GM18502 (cell line): Measurements from ENCODE around the gene TULP4.
"Not testable (repeated sequence)": the region's sequence is repeated elsewhere in the genome, so short reads cannot be mapped to it uniquely, and the experiment has no call there.

ENCODE experiments used
- ATAC-seq: cut with Tn5 transposase; IDR thresholded peaks from one replicate; pipeline ENCODE4 v1.9.1; 2021; ENCODE audit warnings: mild to moderate bottlenecking; ENCODE audit not compliant: unreplicated experiment, poor library complexity

TULP4 gene

DNA sequence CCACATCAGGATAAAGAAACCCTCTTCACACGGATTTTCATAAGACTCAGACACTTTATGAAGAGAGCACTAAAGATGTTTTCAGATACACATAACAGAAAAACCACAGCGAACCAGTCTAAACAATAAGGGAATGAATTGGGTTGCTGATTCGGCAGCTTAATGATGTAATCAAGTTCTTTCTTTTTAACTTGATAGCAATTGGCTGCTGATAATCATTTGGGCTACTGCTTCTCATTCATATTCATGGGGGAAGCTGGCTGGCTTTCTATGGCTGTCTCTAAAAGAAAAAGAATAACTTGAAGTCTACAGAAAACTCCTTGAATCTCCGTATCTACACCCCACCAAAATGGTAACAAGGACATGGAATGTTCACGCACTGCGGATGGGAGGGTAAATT lies 227.6 kb downstream of the TULP4 start:
- ATAC-seq, result no peak

DNA sequence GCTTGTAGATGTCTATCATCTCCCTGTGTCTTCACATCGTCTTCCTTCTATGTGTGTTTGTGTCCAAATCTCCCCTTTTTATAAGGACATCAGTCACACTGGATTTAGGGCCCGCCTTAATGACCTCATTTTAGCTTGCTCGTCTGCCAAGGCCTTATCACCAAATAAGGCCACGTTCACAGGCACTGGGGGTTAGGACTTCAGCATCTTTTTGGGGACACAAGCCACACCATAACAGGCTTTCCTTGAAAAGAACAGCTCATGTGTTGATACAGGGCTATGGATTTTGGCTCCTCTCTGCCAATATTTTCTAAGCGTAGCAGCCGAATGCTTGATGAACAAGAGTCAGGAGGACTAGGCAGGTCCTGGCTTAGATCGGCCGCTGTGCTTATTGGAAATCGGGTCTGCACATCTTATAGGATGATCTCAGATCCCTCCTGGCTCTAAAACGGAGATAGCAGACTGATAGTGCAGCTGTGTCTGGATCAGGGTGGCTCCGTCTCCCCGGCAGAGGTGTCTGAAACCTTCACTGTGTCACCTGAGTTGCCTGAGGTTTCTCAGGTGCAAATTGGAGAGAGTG lies 231.4 kb downstream of the TULP4 start:
- ATAC-seq, result no peak

DNA sequence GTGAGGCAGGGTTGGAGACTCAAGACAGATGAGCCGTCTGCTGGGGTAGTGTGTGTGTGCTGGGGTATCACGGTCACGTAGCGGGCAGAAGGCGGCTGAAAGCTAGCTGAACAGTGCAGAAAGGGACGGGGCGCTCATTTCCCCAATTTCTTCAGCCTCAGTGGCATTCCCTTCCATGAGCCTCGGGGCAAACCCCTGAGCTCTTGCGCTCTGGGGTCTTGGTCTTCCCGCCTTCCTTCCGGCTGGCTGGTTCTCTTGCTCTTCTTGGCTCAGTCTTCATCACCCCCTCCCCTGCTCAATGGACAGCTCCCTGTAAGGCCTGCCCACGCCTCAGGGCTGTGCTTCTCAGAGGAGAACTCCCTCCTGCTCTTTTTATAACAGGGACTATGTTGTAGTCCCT lies 232.2 kb downstream of the TULP4 start:
- no peak for ATAC-seq

DNA sequence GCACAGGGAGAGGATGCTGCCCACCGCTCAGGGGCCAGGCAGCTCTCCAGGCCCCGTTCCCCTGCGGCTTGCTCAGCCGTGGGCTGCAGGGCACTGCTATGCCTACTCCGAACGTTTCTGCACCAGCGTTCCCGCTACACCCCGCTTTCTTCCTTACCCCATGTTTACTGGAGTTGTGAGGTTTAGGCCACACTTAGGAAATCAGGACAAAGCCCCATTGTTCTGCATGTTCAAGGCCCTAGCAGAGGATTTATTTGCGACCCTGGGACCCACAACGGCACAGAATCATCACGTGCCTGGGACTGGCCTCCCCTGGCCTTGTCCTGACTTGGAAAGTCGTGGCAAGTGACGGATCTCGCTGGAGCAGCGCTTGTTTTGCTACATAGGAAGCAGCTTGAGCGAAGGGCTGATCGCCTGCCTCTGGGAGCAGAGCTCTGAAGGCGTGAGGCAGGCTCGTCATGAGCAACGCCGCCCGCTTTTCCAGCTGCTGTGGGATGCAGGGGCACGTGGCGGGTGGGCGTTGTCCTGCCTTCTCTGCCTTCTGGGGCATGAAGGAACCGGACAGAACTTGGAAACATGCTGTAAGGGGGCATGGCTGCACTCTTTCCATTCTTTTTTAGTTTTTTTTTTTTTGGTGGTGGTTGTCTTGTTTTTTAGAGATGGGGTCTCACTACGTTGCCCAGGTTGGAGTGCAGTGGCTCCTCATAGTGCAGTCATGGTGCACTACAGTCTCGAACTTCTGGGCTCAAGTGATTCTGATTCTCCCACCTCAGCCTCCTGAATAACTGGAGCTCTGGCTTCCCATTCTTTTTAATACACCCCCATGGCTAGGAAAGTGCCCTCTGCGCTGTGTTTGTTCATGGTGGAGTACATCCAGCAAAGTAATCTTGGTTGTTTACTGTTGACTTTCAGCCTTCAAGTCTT lies 233.0 kb downstream of the TULP4 start:
- ATAC-seq, result no peak

DNA sequence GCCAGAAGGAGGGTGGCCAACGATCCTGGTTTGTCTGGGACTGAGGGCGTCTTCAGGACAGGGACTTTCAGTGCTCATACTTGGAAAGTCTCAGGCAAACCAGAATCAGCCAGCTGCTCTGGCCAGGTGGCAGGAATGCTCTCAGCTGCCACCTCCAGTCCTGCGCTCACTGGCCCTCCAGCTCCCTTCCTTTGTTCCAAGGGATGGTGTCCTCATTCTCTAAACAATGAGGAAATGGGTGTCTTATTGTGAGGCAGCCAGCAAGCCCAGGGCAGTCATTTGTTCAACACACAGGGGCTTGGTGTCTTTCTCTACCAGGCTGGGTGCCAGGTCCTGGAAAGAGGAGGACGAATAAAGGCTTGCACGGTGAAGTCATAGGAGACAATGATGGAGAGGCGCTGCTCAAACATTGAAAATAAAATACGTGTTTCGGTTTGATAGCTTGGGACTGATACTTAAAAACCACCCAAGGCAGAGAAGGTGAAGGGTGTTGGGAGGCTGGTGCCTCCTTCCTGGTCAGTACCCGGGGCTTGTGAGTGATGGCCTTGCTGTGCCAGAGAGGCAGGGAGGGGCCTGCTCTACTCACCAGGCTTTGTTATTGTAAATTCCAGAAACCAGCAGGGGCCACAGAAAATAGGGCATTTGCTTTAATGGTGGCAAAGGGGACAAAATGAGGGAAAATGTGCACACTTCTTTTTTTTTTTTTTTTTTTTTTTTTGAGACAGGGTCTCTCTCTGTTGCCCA lies 236.3 kb downstream of the TULP4 start:
- no peak for ATAC-seq

DNA sequence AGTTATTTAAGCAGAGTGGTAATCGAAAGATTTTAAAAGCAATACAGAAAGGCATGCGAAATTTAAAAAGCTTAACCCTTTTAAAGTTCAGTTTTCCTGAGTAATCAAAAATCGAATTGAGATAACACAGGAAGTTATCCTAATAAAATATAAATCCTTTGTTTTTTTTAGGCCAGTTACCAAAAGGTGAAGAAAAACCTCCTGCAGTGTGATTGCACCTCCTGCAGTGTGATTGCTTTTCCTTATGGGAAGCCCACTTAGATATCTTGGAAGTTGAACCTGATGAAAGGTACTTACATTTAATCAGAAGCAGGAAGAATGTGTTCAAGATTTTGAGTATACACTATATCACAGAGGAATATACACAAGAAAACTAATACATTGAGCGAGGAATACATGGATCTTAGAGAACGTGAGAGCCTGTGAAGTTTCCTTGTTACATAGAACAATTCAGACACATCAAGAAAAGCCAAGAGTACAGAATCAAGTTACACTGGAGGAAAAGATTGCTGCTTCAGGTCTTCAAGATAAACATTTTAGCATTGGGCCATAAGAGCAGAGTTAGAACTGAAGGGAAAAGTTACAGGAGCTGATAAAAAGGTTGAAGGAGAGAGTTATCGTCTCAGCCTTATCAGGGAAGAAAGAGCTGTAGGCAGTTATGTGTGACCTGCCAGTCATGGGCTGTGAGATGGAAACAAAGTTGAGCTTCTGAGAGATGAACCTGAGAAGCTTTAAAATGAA lies 240.0 kb downstream of the TULP4 start:
- no peak for ATAC-seq

DNA sequence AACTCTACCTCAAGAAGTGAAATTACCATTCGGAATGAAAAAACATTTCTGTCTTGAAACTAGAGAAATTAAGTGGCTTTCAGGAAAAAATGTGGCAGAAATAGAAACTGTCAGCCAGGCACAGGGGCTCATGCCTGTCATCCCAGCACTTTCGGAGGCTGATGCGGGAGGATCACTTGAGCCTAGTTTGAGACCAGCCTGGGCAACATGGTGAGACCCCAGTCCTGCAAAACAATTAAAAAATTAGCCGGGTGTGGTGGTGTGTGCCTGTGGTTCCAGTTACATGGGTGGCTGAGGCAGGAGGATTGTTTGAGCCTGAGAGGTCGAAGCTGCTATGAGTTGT lies 240.5 kb downstream of the TULP4 start:
- ATAC-seq, result no peak

DNA sequence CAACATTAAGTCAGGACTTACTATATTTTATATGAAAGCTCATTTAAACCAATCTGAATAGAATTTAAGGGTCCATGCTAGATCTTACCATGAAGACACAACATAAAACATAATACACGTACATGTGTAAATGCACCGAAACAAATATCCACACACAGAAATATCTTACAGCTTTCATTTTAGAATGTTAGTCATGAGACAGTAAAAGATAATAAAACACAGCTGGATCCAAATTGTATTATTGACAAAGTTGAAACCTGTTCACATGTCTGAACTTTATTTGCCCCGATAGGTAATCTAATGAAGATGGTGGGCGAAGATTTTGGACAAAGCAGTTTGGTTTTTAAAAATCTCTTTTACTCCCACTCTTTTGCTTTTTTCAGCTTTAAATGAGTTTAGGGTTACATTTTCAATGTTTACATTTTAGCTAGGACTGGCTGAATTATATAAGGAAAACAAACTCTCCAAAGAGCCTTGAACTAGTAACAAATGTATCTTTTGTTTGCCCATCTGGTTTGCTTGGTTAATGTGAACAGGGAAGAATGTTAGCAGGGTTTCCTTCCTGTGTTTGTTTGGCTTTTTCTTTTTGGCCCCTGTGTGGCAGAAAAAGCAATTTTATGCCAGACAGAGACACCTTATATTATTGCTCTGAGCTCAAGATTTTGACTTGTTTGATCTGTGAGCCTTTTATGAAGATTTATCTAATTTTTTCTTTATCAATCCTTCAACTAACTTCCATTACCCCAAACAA lies 242.5 kb downstream of the TULP4 start:
- no peak for ATAC-seq

DNA sequence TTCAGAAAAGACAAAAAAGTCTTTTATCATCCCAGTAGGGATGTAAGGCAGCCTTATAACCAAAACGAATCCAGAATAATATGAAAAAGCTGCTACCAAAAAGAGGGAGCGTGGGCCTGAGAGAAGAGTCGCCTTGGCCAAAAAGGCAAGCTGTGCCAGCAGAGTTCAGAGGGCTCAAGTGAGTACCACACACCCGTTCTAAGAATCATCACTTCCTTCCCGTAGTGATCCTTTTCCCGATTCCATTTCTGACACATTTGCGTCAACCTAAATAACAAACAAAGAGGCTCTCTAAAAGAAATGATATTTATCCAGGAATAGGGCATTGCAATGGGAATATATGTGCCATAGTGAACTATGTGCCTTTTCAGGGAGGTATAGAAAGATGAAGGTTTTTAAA lies 243.8 kb downstream of the TULP4 start:
- no peak for ATAC-seq

DNA sequence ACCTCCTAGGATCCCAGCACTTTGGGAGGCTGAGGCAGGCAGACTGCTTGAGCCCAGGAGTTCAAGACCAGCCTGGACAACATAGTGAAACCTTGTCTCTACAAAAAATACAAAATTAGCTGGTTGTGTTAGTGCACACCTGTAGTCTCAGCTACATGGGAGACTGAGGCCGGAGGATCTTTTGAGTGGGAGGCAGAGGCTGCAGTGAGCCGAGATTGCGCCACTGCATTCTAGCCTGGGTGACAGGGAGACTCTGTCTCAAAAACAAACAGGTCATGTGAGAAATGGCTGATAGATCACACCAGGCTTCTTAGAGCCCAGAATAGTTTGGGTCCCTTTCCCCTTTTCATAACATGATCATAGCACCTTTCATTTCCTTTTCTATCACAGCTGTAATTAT lies 244.8 kb downstream of the TULP4 start:
- ATAC-seq, result not testable (repeated sequence)

DNA sequence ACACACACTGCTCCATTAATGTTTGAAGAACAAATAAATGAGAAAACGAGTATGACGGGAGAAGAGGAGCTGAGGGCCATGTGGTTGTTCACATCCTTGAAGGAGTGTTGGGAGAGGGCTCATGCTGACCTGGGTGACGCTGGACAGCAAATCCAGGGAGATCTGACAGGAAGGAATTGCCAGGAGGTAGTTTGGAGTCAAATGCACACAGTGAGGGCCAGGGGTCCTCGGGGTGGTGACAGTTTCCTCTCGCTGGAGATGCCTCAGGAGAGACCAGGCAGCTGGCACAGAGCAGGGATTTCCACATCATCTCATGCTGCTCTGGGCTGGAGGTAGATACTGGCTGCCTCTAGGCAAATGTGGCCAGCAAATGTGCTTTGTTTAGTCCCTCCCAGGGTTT lies 245.7 kb downstream of the TULP4 start:
- ATAC-seq, result no peak

DNA sequence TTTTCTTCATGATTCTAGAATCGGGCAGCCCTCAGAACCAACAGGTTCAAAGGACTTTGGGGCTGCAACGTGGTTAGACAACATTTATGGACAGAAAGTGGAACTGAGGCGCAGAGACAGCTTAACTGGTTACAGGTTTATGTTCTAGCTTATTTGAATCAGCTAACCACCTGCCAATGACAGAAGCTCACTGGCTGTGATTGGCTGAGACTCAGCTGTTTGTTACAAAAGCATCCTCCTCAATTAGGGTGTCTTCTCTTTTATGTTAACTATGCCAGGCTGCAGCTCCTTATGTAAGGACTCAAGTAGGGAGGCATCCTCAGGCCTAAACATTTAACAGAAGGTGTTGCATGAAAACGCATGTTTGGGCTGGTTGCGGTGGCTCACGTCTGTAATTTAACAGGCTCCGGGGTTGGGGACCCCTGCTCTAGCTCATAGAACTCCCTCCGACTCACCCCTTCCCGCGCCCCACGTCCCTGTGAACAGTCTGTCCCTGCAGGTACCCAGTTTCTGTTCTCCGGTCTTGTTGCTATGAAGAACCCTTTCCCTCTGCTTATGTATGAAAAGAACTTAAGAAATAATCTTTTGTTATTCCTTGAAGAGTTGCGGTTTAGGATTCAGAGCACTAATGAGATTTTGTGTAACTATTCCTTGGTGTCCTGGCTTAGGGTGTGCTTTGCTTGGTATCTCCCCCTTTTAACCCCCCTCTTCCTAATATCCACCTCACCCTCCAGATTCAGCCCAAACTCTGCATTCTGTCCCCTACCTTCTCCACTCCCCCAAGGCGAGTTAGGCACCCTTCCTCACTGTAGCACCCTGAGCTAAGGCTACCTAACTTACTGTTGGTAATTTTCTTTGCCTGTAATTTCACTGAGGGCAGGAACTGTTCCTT lies 246.4 kb downstream of the TULP4 start:
- no peak for ATAC-seq

DNA sequence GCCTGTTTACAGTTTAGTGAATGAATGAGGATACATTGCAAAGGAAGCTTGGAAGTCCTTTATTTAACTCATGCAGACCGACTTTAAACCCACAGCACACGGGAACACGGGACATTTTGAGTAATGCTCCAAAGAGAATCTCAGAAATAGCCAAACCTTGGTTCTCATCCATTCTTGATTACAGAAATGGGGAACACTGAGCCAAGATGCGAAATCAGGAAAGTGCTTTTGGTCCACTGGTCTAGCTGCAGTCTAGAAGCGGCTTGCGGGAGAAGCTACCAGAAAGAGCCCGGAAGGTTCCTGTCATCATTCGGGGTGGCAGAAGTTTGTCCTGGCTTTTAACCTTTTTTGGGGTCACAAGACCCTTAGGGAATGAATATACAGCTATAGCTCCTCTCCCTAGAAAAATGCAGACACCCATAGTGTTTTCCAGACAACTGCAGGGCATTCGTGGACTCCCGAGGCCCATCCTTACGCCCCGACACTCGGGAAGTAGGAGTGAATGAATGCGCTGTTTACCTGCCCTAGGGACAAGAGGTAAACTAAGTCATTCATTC lies 247.2 kb downstream of the TULP4 start:
- ATAC-seq, result no peak

DNA sequence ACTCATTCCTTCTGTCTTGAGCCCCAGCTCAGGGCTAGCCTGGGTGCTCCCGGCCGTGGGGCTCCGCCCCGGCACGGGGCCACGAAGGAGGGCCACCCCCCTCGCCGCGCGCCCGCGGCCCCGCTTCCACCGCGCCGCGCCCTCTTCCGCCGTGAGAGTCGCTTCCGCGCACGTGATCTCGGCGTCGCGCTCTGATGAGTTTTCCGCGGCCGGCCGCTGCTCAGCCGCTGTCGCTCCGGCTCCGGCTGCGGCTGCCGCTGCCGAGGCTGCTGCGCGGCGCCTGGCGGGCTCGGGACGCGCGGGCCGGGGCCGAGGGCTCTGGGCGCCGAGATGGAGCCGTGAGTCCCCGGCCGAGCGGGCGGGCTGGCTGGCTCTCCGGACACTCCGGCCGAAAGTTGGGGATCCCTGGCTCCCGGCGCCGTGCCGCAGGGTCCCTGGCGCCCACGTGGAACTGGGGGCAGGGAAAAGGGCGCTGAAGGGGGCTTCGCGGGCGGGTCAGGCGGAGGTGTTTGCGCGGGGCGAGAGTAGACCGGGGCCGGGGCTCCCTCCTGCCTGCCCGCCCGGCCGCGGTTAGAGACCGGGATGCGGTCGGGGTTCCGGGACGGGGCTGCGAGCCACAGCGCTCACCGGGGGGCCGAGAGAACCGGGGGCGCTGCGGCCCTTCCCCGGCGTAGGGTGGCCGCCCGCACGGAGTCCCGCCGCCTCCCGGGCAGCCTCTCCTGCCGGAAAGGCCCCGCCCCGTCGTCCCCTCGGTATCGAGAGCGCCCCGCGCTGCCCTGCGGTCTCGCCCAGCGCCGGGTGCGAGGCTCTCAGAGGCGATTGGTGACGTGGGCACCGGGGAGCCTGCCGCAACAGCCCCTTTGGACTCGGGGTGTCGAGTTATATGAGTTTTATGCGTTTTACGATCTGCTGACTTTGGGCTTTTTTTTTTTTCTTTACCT lies 247.9 kb downstream of the TULP4 start, which contains the start of gene TMEM181:
TSS of gene TMEM181 (plus strand) at position 197 of the 941 bp plus-strand sequence. CDS start at position 331, 134 bp downstream.
- ATAC-seq, result peak; percentile 87

DNA sequence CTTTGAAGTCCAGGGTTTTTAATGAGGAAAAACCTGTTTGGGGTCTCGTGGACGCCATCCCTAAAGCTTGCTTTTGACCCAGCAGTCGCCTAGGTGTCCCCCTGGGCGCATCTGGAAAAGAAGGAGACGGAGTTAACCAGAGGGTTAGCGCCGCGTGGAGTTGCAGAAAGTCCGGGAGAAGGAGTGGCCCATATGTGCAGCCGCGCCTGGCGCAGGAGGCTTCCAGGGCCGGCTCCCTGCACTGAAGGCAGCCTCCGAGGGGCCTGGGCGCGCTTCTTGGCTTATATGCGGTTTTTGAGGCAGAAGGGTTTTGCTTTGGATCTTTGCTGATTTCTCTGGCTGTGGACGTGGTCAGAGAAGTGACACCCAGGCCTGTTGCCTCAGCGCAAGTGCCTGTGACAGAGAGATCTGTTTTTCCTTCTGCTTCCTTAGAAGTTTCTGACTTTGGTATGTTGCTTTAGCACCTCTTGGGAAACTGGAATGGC lies 248.6 kb downstream of the TULP4 start:
- no peak for ATAC-seq
